ENCODE data around the gene ADAMTS20.
"Not testable (repeated sequence)": the region's sequence is repeated elsewhere in the genome, so short reads cannot be mapped to it uniquely, and the experiment has no call there.

ADAMTS20 gene

GRCh38 chr12:43462741-43463140 is 89.3 kb downstream of the ADAMTS20 start:
- no peak for DNase-seq

- DNase-seq = no peak
Observed at GRCh38 chr12:43462080-43462479, 89.9 kb downstream of the ADAMTS20 start.

GRCh38 chr12:43459285-43459684 is 92.7 kb downstream of the ADAMTS20 start:
- no peak for DNase-seq

- DNase-seq = no peak
Observed at GRCh38 chr12:43453761-43454160, 98.2 kb downstream of the ADAMTS20 start.

GRCh38 chr12:43444940-43445564 is 107.0 kb downstream of the ADAMTS20 start:
- DNase-seq = no peak

GRCh38 chr12:43436597-43436996 is 115.4 kb downstream of the ADAMTS20 start:
- DNase-seq = no peak

GRCh38 chr12:43434614-43435013 is 117.4 kb downstream of the ADAMTS20 start:
- no peak for DNase-seq

- DNase-seq = no peak
Observed at GRCh38 chr12:43428088-43428600, 123.9 kb downstream of the ADAMTS20 start.

- DNase-seq = no peak
Observed at GRCh38 chr12:43425361-43425760, 126.6 kb downstream of the ADAMTS20 start.

- no peak for DNase-seq
Observed at GRCh38 chr12:43416981-43417380, 135.0 kb downstream of the ADAMTS20 start.

GRCh38 chr12:43407816-43408645 is 144.0 kb downstream of the ADAMTS20 start:
- no peak for DNase-seq

GRCh38 chr12:43406801-43407200 is 145.2 kb downstream of the ADAMTS20 start:
- no peak for DNase-seq

- DNase-seq = no peak
Observed at GRCh38 chr12:43402436-43402835, 149.6 kb downstream of the ADAMTS20 start.

- DNase-seq = no peak
Observed at GRCh38 chr12:43401096-43401495, 150.9 kb downstream of the ADAMTS20 start.

GRCh38 chr12:43396671-43397070 is 155.3 kb downstream of the ADAMTS20 start:
- no peak for DNase-seq

- DNase-seq = no peak
Observed at GRCh38 chr12:43392116-43392515, 159.9 kb downstream of the ADAMTS20 start.

GRCh38 chr12:43381879-43382278 is 170.1 kb downstream of the ADAMTS20 start:
- DNase-seq = no peak

GRCh38 chr12:43378448-43378847 is 173.6 kb downstream of the ADAMTS20 start:
- DNase-seq = no peak

- DNase-seq = no peak
Observed at GRCh38 chr12:43370263-43370662, 181.7 kb downstream of the ADAMTS20 start.

GRCh38 chr12:43362910-43363694 is 188.9 kb downstream of the ADAMTS20 start:
- DNase-seq = no peak

GRCh38 chr12:43361031-43361710 is 190.8 kb downstream of the ADAMTS20 start:
- DNase-seq = no peak

- DNase-seq = not testable (repeated sequence)
Observed at GRCh38 chr12:43360001-43360400, 192.0 kb downstream of the ADAMTS20 start.

- DNase-seq = no peak
Observed at GRCh38 chr12:43357141-43357540, 194.9 kb downstream of the ADAMTS20 start.
